Stimulated activated CD8-positive, alpha-beta memory T cell treated with anti-CD3 and anti-CD28 coated beads, Interleukin-4, amount 100 ng/mL, for 48 hours (primary cell): ENCODE data around the gene MYL2.

ENCODE experiments used
- DNase-seq: peaks from one replicate; pipeline ENCODE4 v3.0.0-alpha.2; 2020

The MYL2 gene

GRCh38 chr12:110929818-110930217 lies 9.4 kb upstream of the MYL2 start:
- no peak for DNase-seq

GRCh38 chr12:110928700-110929099 lies 8.3 kb upstream of the MYL2 start:
- DNase-seq: no peak

- no peak for DNase-seq
These were observed 7.2 kb upstream of the MYL2 start for GRCh38 chr12:110927546-110927945.

GRCh38 chr12:110923692-110924334 lies 3.4 kb upstream of the MYL2 start:
- no peak for DNase-seq

DNA sequence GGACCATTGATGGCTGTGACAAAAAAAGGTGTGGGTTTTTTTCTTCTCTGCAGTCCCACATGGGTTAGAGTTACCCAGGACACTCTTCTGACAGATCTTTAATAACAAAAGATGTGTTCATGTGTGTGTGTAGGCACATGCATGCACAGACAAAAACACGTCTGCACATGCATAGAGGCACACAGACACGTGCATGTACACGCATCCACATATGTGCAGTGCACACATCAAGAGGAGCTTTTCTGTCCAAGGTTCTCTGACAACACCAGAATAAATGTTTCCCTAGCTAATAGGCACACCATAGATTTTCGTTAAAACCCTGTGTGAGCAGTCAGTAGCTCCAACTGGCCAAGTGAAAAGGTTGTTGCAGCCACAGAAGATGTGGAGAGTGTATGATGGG lies 2.8 kb upstream of the MYL2 start:
- DNase-seq: no peak

DNA sequence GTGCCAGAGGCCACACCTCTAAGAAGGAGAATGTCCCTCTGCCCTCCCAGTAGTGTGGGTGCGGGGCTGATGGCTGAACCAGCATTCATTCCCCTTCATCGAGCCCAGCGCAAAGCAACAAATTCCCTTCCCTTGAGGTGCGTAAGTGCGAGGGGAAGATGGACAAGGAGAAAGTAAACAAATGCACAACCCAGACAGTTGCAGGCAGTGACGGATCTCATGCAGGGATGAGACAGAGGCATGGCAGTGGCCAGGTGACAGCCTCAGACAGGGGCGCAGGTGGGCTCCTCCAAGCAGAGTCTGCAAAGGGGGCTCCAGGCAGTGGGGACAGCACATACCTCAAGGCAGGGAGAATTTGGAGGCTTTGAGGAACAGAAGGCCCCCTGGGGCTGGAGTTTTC lies 2.3 kb upstream of the MYL2 start:
- no peak for DNase-seq

DNA sequence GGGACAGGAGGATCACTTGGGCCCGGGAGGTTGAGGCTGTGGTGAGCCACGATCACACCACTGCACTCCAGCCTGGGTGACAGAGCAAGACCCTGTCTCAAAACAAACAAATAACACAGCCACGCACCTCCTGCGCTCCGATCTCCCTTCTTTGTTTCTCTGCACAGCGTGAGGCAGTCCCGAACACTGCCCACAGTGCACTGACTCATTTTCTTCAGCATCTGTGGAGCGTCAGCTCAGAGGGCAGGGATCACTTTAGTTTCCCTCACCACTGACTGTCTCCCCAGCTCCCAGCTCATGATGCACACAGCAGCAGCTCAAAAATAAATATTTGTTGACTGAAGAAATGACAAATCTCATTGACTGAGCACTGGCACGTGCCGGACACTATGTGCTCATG lies 883 bp upstream of the MYL2 start:
- no peak for DNase-seq

GRCh38 chr12:110919720-110920119 lies 659 bp downstream of the MYL2 start:
- DNase-seq: no peak

- DNase-seq: no peak
These were observed 2.4 kb downstream of the MYL2 start for GRCh38 chr12:110917961-110918360.

GRCh38 chr12:110917467-110917866 lies 2.9 kb downstream of the MYL2 start:
- DNase-seq: no peak

DNA sequence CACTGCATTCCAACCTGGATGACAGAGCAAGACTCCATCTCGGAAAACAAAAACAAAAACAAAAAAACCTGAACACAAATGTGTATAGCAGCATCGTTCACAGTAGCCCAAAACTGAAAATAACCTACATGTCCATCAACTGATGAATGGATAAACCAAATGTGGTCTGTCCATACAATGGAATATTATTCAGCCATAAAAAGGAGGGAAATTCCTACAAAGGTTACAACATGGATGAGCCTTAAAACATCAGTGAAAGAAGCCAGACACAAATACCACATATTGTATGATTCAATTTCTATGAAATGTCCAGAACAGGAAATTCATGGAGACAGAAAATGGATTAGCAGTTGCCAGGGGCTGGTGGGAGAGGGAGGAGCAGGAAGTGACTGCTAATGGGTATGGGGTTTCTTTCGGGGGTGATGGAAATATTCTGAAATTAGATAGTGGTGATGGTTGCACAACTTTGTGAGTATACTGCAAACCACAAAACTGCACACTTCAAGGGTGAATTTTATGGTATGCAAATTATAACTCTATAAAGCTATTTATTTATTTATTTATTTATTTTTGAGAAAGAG lies 4.0 kb downstream of the MYL2 start:
- DNase-seq: no peak

GRCh38 chr12:110913119-110914056 lies 7.0 kb downstream of the MYL2 start:
- no peak for DNase-seq

- no peak for DNase-seq
These were observed 8.1 kb downstream of the MYL2 start for GRCh38 chr12:110912263-110912662.

DNA sequence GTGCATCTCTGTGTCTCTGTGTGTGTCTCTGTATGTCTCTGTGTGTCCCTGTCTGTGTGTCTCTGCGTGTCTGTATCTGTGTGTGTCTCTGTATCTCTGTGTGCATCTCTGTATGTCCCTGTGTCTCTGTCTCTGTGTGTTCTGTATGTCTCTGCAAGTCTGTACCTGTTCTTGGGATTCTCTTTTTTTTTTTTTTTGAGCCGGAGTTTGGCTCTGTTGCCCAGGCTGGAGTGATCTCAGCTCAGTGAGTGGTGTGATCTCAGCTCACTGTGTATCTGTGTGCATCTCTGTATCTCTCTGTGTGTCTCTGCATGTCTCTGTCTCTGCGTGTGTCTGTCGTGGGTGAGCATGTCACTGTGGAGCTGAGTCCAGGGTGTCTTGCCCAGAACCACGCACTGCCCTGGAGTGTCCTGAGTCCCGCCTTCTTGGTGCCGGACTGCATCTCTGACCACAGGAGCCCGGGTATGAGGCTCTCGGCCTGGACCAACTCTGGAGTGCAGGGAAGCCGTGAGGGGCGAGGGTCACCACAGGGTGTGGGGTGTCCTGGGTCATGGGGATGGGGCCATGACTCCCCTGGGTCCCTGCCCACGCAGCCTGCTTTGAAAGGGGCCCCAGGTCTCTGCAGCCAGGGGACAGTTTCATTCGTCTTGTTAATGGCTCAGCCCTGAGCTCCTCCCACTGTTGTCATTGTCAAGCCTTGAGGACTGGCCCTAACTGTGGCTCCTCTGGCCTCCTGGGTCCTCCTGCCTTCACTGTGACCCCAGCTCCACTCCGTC lies 11.8 kb downstream of the MYL2 start:
- no peak for DNase-seq

DNA sequence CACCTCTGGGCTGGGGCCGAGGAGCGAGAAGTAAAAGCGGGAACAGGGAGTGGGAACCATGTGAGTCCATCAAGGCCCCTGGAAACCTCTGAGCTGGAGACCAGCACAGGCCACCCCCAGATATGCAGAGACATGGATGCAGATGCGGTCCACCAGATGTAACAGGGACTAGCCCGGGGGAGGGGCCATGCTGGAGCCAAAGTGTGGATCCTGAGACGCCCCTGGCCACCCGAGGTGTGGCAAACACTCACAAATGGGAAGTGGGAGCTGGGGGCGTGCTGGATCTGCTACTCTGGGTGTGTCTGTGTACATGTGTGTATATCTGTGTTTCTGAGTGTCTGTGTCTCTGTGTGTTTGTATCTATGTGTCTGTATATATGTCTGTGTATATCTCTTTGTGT lies 12.8 kb downstream of the MYL2 start:
- DNase-seq: no peak

GRCh38 chr12:110906985-110907384 lies 13.4 kb downstream of the MYL2 start:
- no peak for DNase-seq

DNA sequence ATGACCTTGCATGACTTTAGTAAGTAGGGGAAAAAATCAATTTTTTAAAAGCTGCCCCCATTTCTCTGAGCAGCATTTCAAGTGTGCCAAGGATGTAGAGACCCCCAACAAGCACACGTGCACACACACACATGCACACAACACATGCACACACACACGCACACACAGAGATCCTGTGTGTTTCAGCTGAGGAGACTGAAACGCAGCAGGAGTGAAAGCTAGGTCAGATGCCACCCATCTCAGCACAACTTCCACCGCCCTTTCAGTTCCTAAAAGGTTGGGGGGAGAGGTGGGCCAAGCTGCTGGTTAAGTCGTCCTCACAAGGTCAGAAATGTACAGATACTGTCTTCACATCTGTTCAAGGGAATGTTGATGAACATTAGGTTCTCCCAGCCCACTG lies 13.9 kb downstream of the MYL2 start:
- DNase-seq: no peak

DNA sequence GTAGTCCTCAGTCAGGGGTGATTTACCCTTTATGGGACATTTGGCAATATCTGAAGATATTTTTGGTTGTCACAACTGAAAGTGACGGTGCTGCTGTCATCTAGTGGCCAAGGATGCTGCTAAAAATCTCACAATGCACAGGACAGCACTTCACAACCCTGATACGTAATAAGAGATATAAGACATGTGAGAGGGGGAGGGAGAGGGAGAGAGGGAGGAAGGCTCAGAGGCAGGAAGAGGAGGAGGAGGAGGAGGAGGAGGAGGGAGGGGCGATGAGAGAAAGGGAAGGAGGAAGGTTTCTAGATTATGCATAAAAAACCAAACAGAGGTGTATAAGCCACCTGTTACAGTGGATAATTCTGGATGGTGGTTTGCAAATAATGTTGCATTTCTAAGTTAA lies 14.3 kb downstream of the MYL2 start:
- no peak for DNase-seq

DNA sequence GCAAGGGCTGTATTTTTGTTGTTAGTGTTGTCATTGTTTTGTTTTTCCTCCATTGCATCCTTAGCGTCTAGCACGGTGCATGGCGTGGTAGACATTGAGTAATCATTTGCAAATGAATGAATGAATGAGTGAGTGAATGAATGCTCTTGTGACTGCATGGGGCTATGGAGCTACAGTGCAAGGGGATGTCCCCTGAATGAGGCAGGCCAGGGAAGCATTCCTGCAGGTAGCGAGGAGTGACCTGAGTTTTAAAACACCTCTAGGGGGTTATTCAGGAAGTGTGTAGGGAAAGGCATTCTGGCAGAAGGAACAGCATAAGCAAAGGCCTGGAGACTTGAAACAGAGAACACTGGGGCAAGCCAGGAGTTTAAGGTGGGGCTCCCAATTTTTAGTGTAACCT lies 16.9 kb downstream of the MYL2 start:
- DNase-seq: no peak

- DNase-seq: no peak
These were observed 19.0 kb downstream of the MYL2 start for GRCh38 chr12:110901401-110901800.

DNA sequence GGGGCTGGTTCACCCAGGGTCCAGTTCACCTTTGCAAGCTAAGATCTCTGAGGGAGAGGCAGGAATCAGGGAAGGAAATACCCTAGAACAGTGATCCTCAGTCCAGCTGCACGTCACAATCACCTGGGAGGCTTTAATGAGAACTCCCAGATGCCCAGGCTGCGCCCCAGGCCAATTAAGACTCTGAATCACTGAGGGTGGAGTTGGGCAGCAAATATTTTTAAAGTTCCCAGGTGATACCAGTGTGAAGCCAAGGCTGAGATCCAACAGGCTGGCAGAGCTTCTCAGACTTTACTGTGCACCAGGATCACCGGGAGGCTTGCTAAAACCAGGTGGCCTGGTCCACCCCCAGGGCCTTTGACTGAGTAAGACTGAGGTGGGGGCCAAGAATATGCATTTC lies 23.8 kb downstream of the MYL2 start:
- no peak for DNase-seq

- DNase-seq: no peak
These were observed 26.4 kb downstream of the MYL2 start for GRCh38 chr12:110893956-110894355.

DNA sequence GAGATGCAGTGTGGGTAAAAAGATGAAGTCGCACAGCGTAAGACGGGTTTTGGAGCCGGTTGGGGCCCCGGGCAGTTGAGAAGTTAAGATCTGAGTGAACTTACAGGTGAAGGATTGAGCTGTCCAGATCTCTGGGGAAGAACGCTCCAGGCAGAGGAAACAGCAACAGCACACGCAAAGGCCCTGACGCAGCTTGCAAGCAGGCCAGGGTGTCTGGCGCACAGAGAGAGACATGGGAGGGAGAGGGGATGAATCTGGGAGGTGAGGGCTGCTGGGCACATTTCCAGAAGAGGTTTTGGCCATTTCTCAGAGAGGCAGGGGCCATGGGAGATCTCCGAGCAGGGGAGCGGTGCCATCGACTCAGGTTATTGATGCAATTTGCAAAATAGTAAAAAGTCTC lies 31.0 kb downstream of the MYL2 start:
- DNase-seq: no peak
